Fibroblast of skin of back (primary cell): ENCODE data around the gene KRT27.
A peak's percentile ranks its signal among the peaks of the same experiment; 100 is the strongest.

ENCODE experiments used
- DNase-seq: peaks from one replicate; pipeline ENCODE4 v3.0.0-alpha.2; 2013

The KRT27 gene

DNA sequence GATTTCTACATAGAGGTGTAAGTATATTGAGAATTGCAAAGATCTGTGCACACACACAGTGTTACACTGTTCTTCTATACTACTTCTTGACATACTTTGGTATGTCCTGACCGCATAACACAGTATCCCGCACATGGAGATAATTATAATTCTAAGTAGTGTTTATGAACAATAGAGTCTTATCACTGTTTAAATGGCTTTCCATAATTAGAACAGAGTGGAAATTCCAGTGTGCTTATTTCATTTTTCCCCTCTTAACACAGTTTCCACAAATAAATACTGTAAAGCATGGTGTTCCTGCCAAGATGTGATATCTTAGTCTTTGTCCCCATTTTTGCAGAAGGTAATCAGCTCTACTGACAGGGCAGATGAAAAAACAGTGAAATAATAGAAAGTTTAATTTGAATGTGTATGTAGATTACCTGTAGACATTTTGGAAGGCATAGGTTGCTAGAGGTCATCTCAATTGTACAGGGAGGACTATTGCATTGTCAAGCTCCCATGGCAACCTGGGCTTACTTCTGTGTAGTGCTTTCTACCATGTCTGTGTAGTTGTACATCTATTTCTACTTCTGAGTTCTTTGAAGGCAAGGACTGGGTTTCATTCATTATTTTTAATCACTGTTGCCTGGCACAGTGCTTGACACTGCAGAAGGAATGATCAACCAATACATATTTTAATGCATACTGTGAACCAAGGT, 27.5 kb upstream of the KRT27 start:
- DNase-seq, result peak; percentile 52

GRCh38 chr17:40806131-40806530, 23.8 kb upstream of the KRT27 start:
- DNase-seq, result no peak

DNA sequence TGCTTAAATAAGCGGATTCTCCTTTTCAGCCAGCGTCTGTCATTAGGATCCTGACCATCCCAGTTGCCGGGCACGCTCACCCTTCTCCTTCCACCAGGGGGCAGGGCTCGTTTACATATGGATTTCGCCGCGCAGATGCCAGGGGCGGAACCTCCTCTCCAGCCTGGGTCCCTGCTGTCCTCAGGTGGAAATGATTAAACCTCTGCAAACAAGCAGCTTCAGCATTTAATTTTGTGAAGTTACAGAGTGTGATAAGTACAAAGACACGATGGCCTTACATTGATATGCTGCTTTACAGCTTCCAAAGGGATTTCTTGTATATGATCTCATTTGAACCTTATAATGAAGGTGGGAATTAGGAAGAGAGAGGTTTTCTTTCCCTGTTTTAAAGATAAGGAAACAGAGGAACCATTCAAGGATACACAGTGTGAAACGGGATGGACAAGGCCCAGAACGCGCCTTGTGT, 21.3 kb upstream of the KRT27 start:
- peak; percentile 69 for DNase-seq

DNA sequence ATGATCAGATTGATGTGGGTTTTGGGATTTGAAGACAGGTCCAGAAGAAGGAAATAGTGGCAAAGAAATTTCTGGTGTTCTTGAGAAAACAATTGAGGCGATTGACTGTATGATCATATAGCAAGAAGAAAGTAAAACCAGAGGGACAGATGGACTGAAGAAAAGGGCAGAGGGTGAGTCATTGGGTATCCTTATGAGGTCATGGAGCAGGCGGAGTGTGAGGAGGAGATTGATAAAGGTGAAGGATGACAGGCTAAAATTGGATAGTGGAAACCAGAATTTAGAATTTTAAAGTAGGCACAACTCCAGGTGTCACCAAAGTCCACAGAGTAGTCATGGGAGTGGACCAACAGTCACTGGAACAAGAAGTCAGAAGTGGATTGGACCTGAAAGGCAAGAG, 18.8 kb upstream of the KRT27 start:
- DNase-seq, result no peak

DNA sequence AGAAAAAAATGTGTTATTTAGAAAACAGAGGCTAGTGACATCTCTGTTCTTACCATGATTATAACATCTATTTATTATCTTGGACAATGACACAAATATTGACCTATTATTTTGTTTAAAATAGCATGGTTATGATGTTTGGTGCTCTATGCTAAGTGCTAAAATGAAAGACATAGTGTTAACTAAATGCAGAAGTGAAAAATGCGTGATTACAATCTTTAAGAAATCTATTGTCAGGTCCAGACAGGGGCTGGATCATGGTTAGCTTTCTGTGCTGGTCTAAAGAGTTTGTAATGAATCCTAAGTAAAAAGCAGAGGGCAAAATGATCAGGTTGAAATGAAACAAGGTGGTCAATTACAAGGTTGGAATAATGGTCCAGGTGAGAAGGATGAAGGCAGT, 18.0 kb upstream of the KRT27 start:
- DNase-seq, result no peak

DNA sequence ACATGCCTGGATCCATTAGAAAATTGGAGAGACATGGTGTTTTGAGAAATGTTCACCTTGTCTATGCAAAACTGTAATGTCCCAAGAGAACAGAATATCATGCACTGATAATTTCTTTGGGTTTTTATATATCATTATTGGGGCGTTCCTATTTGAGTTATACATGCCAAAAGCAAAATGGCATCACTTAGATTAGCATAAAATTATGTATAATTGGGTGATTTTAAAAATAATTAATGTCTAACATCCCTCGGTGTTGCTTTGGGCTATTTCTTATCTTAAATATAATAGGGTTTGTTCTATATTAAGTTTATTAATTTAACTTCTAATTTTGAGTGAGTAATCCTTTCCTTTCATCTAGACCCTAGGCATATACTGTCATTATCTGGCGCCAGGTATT, 17.5 kb upstream of the KRT27 start, which contains the start of gene KRT28:
Gene KRT28 (minus strand): TSS at position 101 of the 400 bp plus-strand sequence. CDS start 66 bp downstream, at position 35.
- no peak for DNase-seq

- DNase-seq, result no peak
Measured at GRCh38 chr17:40796846-40797245, 14.5 kb upstream of the KRT27 start.

- DNase-seq, result no peak
Measured at GRCh38 chr17:40795019-40795667, 12.8 kb upstream of the KRT27 start.

DNA sequence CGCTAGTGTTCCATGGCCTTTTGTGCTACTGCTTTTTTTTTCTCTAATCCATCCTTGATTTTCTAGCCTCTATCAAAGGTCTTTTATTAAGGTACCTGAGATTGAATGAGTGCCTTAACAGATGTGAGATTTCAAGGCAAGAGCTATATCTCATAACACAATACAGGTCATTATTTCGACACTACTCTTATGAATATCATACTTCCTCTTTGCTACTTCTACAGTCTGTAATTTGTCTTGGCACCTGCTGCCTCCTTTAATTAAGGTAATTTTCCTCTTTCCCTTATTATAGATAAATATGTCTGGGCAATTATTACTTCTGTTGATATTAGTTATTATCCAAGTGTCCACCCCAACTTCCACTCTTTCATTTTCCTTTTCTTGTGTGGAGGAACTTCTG, 12.1 kb upstream of the KRT27 start:
- DNase-seq, result no peak

GRCh38 chr17:40793832-40794231, 11.5 kb upstream of the KRT27 start:
- DNase-seq, result no peak

DNA sequence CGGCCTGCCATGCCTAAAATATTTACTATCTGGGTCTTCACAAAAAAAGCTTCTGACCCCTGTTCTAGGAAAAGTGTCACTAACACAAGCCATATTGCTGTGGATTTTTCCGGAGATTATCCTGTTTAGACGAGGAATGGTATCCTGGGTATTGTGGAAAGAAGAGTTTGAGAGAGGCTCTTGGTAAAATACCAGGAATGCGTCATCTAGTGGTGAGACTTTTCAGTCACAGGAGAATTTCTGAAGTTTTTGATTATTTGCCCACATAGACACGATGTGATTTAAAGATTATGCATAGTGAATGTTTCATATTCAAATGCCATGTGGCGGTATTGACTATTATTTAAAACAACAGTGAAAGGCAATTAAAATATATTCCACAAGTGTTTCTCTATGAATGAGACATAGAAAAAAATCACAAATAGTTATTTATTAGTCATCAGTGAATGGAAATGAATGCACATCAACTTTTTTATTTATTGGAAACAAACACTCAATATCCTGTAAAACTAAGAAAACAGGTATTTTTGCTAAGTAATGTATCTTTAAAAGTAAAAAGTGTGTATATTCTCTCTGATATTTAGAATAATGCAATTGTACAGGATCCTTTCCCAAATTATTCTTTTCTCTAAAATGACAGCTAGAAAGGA, 9.6 kb upstream of the KRT27 start:
- peak; percentile 47 for DNase-seq

DNA sequence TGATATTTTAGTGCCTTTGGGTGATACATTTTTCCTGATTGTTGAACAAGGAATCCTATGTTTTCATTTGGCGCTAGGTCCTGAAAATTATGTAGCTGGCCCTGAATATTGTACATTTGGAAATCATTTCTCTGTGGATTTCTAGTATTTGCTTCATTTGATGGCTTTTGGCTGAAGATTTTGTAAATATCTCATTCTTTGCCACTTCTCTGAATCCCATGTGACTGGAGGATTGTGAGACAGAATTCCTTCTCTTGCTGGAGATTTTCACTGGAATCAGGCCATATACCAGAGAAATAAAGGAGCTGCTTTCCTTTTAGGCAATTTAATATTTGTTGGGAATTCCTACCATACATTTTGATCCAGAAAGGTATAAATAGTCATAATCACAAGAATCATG, 8.8 kb upstream of the KRT27 start:
- DNase-seq, result no peak

- no peak for DNase-seq
Measured at GRCh38 chr17:40779181-40779909, 3.0 kb downstream of the KRT27 start.

- no peak for DNase-seq
Measured at GRCh38 chr17:40778461-40778860, 3.9 kb downstream of the KRT27 start.

DNA sequence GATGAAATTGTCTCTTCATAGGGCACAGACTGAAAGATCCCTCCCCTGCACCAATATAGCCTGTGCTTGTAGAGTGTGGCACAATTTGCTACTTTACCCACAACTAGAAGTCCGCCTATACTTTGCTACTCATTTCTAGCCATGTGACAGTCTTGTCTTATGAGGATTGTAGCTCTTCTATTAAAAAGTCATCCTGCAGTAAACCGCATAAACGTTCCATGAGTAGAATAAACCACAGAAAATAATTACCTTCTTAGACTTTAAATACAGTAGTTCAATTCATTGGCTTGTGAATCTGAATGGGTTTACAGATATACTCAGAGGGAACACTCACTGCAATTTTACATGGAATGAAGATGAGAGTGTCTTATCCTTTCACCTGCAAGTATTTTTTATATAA, 4.4 kb downstream of the KRT27 start:
- DNase-seq, result no peak

- DNase-seq, result no peak
Measured at GRCh38 chr17:40777459-40777858, 4.9 kb downstream of the KRT27 start.

- no peak for DNase-seq
Measured at GRCh38 chr17:40775945-40776344, 6.4 kb downstream of the KRT27 start.

- no peak for DNase-seq
Measured at GRCh38 chr17:40772101-40772500, 10.2 kb downstream of the KRT27 start, which contains the start of gene KRT26. TSS of gene KRT26 (minus strand) at chr17:40772201. CDS start at chr17:40772113, 88 bp downstream.

GRCh38 chr17:40765657-40766056, 16.7 kb downstream of the KRT27 start:
- no peak for DNase-seq

DNA sequence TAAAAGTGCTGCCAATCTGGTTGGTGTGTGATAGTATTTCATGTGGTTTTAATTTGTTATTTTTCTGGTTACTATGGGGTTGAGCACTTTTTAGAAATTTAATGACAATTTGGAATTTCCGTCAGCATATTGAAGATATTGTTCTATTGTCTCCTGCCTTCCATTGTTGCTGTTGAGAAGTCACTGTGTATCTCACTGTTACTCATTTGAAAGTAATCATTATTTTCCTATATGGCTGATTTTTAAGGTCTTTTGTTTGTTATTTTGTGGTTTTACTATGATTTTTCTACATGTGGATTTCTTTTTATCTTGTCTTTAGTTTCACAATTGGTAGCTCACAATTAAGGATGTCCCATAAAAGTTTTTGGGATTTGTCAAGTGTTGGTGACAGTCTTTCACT, 18.6 kb downstream of the KRT27 start:
- DNase-seq, result no peak

DNA sequence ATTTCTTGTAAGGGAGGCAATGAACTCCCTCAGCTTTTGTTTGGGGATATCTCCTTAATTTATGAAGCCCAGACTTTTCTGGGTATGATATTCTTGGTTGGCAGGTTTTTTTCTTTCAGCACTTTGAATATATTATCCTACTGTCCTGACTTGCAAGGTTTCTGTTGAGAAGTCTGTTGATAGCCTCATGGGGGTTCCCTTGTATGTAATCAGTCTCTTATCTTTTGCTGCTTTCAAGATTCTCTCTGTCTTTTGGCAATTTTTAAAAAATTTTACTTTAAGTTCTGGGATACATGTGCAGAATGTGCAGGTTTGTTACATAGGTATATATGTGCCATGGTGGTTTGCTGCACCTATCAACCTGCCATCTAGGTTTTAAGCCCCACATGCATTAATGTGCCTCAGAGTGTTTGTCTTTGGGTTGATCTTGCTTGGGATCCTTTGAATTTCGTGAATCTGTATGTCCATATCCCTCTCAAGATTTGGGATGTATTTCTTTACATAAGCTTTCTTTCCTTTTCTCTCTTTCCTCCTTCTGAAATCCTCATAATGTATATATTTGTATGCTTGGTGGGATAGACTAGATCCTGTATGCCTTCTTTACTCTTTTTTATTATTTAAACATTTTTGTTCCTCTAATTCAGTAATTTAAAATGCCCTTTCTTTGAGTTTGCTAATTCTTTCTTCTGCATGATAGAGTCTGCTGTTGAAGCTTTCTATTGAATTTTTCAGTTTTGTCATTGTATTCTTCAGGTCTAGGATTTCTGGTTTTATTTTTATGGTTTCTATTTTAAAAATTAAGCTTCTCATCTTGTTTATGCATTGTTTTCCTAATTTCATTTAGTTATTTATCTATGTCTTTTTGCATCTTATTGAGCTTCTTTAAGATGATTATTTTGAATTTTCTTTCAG, 22.0 kb downstream of the KRT27 start:
- no peak for DNase-seq

DNA sequence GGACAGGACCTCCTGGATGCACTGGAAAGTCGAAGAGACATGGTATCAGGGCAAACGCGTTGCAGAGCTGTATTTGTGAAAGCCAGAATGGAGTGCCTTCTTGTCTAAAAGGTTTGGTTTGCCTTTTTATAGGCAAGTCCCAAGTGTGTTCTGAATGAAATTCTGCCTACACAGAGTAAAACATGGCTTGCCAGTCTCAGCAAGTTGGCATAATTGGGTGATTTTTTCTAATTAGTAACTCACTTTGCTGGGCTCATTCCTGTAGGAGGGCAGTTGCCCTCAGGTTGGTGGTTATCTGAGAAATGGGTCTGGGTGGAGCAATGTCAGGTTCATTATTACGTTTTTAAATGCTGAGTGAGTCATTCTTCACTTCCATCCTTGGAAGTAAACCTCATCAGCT, 27.1 kb downstream of the KRT27 start, which contains the start of gene KRT25:
Gene KRT25 (minus strand): TSS at position 101 of the 400 bp plus-strand sequence. CDS start 60 bp downstream, at position 41.
- DNase-seq, result no peak
